ENCODE data around the gene RIPOR3.

Gene RIPOR3

GRCh38 chr20:50595433-50595895 is 95.9 kb downstream of the RIPOR3 start:
- no CpG with 5 or more reads among the region's 6 CpGs for WGBS (ENCODE audit: insufficient coverage, insufficient read length)
- no peak overlapping the region for H3K4me3 ChIP-seq (ENCODE audit: low read length)
- H3K36me3 ChIP-seq (ENCODE audit: control insufficient read depth, insufficient read depth, low read length) = no peaks in the 10 kb centered on the region
- H3K27ac ChIP-seq (ENCODE audit: low read length) = no peak overlapping the region
- H3K27me3 ChIP-seq (ENCODE audit: control insufficient read depth, insufficient read depth, low read length) = no peaks in the 10 kb centered on the region
- H3K4me1 ChIP-seq (ENCODE audit: control insufficient read depth, insufficient read depth, low read length) = no peaks in the 10 kb centered on the region
- no peak for DNase-seq (ENCODE audit: low read depth, low spot score)
- H3K9me3 ChIP-seq (ENCODE audit: control insufficient read depth, insufficient read depth, low read length) = no peaks in the 10 kb centered on the region

GRCh38 chr20:50594591-50595432 is 96.5 kb downstream of the RIPOR3 start:
- Histone ChIP-seq H3K36me3 (ENCODE audit: control insufficient read depth, insufficient read depth, low read length) (no peaks in the 10 kb centered on the region), H3K27ac (ENCODE audit: low read length) (no peak overlapping the region), H3K27me3 (ENCODE audit: control insufficient read depth, insufficient read depth, low read length) (no peaks in the 10 kb centered on the region), H3K9me3 (ENCODE audit: control insufficient read depth, insufficient read depth, low read length) (no peaks in the 10 kb centered on the region), H3K4me3 (ENCODE audit: low read length) (no peak overlapping the region), H3K4me1 (ENCODE audit: control insufficient read depth, insufficient read depth, low read length) (no peaks in the 10 kb centered on the region)
- WGBS (ENCODE audit: insufficient coverage, insufficient read length) = no CpG with 5 or more reads among the region's 19 CpGs
- no peak for DNase-seq (ENCODE audit: low read depth, low spot score)

DNA sequence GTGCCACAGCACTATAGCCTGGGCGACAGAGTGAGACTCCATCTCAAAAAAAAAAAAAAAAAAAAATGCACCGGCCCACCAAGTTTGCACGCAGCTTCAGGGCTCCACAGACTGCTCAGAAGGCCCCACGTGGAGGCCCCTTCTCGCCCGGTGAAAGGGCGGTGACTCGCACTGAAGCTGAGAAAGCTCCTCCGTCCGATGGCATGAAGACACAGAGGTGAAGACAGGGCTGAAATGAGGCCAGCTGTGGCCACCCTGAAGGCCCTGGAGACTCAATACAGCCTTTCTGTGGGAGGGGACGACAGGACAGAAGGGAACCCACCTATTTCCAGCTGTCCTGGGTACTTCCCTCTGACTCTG is 97.1 kb downstream of the RIPOR3 start:
- no peak for DNase-seq (ENCODE audit: low read depth, low spot score)
- H3K27ac ChIP-seq (ENCODE audit: low read length) = no peak overlapping the region
- H3K27me3 ChIP-seq (ENCODE audit: control insufficient read depth, insufficient read depth, low read length) = no peaks in the 10 kb centered on the region
- no peaks in the 10 kb centered on the region for H3K9me3 ChIP-seq (ENCODE audit: control insufficient read depth, insufficient read depth, low read length)
- H3K4me3 ChIP-seq (ENCODE audit: low read length) = no peak overlapping the region
- no peaks in the 10 kb centered on the region for H3K36me3 ChIP-seq (ENCODE audit: control insufficient read depth, insufficient read depth, low read length)
- no peaks in the 10 kb centered on the region for H3K4me1 ChIP-seq (ENCODE audit: control insufficient read depth, insufficient read depth, low read length)
- WGBS (ENCODE audit: insufficient coverage, insufficient read length) = no CpG with 5 or more reads among the region's 11 CpGs

- Histone ChIP-seq H3K9me3 (ENCODE audit: control insufficient read depth, insufficient read depth, low read length) (no peaks in the 10 kb centered on the region), H3K27me3 (ENCODE audit: control insufficient read depth, insufficient read depth, low read length) (no peaks in the 10 kb centered on the region)
- WGBS (ENCODE audit: insufficient coverage, insufficient read length) = no CpG with 5 or more reads among the region's 9 CpGs
Measured at GRCh38 chr20:50593005-50593335, 98.4 kb downstream of the RIPOR3 start.

DNA sequence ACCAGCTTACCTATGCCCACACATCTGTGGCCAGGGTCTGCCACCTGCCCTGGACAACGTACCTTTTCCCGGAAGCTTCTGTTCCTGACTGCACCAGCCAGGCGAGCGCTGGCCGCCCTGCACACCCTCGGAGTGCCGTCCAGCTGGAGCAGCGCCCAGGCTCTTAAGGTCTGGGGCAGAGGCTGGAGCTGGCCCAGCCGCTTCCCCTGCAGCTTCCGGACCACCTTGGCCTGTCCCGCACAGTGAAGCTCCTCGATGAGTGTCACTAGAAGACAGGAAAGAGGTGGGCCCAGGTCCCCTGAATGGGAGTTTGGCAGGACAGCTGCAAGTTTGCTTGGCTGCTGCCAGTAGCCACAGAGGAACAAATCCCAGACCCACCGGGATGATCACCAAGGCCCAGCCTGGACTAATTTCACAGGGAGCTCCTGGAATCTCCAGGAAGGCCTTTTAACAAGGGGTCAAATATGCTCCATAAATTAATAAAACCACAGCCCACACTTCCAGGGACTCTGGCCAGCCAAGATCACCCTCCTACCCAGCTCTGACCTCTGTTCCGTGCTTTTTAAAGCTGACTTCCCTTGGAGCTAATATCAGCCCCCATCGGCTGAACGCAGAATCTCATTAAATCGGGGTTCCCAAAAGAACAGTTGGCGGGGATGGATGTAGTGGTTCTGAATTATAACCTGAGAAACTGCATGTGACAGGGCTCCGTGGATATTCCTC is 98.9 kb downstream of the RIPOR3 start:
- no peak overlapping the region for H3K27ac ChIP-seq (ENCODE audit: low read length)
- no peaks in the 10 kb centered on the region for H3K27me3 ChIP-seq (ENCODE audit: control insufficient read depth, insufficient read depth, low read length)
- H3K9me3 ChIP-seq (ENCODE audit: control insufficient read depth, insufficient read depth, low read length) = no peaks in the 10 kb centered on the region
- no peak overlapping the region for H3K4me3 ChIP-seq (ENCODE audit: low read length)
- H3K4me1 ChIP-seq (ENCODE audit: control insufficient read depth, insufficient read depth, low read length) = no peaks in the 10 kb centered on the region
- WGBS (ENCODE audit: insufficient coverage, insufficient read length) = no CpG with 5 or more reads among the region's 19 CpGs
- no peak for DNase-seq (ENCODE audit: low read depth, low spot score)
- no peaks in the 10 kb centered on the region for H3K36me3 ChIP-seq (ENCODE audit: control insufficient read depth, insufficient read depth, low read length)

More at GRCh38 chr20:50593005-50593335, 98.4 kb downstream of the RIPOR3 start:
- no peaks in the 10 kb centered on the region for H3K36me3 ChIP-seq (ENCODE audit: control insufficient read depth, insufficient read depth, low read length)
- H3K27ac ChIP-seq (ENCODE audit: low read length) = no peak overlapping the region
- no peak overlapping the region for H3K4me3 ChIP-seq (ENCODE audit: low read length)
- no peak for DNase-seq (ENCODE audit: low read depth, low spot score)
- no peaks in the 10 kb centered on the region for H3K4me1 ChIP-seq (ENCODE audit: control insufficient read depth, insufficient read depth, low read length)

- WGBS (ENCODE audit: insufficient coverage, insufficient read length) = no CpG with 5 or more reads among the region's 5 CpGs
- H3K36me3 ChIP-seq (ENCODE audit: control insufficient read depth, insufficient read depth, low read length) = 0 out of 2 replicates have a peak, but pooled peaks cover 5% of the 10 kb centered on the region
- no peak overlapping the region for H3K4me3 ChIP-seq (ENCODE audit: low read length)
- no peak overlapping the region for H3K27ac ChIP-seq (ENCODE audit: low read length)
- H3K4me1 ChIP-seq (ENCODE audit: control insufficient read depth, insufficient read depth, low read length) = no peaks in the 10 kb centered on the region
- H3K27me3 ChIP-seq (ENCODE audit: control insufficient read depth, insufficient read depth, low read length) = no peaks in the 10 kb centered on the region
- no peak for DNase-seq (ENCODE audit: low read depth, low spot score)
- no peaks in the 10 kb centered on the region for H3K9me3 ChIP-seq (ENCODE audit: control insufficient read depth, insufficient read depth, low read length)
Measured at GRCh38 chr20:50591233-50591852, 100.0 kb downstream of the RIPOR3 start.

- WGBS (ENCODE audit: insufficient coverage, insufficient read length) = no CpG with 5 or more reads among the region's 11 CpGs
- H3K4me3 ChIP-seq (ENCODE audit: low read length) = no peak overlapping the region
- no peaks in the 10 kb centered on the region for H3K9me3 ChIP-seq (ENCODE audit: control insufficient read depth, insufficient read depth, low read length)
- 0 out of 2 replicates have a peak, but pooled peaks cover 6% of the 10 kb centered on the region for H3K36me3 ChIP-seq (ENCODE audit: control insufficient read depth, insufficient read depth, low read length)
- no peak for DNase-seq (ENCODE audit: low read depth, low spot score)
- no peaks in the 10 kb centered on the region for H3K27me3 ChIP-seq (ENCODE audit: control insufficient read depth, insufficient read depth, low read length)
- no peaks in the 10 kb centered on the region for H3K4me1 ChIP-seq (ENCODE audit: control insufficient read depth, insufficient read depth, low read length)
- H3K27ac ChIP-seq (ENCODE audit: low read length) = no peak overlapping the region
Measured at GRCh38 chr20:50590348-50590664, 101.0 kb downstream of the RIPOR3 start.

DNA sequence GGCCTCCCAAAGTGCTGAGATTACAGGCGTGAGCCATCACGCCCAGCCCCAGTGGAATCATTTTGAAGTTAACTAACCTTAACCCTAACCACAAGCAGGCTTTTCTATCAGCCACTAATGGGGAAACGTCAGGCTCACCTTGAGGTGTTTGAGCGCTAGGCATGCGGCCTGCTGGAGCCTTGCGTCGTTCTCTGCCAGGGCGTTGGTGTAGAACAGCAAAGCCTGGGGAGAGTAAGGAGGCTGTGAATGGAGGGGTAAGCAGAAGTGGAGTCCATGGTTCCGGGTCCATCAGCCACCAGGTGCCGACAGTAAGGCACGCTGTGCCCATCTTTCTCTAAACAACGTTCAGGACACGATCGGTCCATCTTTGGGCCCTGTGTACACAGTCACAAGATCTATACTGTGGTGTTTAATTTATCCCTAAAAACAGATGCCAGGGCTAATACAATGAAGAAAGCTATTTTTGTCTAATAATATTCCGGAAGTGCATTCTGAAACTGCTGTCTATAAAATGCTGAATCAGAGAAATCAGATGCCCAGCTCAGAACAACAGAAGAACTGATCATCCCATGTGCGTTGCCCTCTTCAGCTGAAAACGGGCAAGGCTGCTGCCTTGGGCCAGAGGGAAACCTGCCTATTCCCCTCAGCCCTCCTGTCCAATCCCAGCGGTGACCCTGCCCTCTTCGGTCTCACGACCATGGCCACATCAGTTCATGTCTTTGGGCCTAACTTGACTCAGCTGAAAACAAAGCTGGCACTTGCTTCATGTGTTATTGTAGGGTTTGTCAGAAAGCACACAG is 101.6 kb downstream of the RIPOR3 start:
- H3K4me1 ChIP-seq (ENCODE audit: control insufficient read depth, insufficient read depth, low read length) = no peaks in the 10 kb centered on the region
- no peaks in the 10 kb centered on the region for H3K27me3 ChIP-seq (ENCODE audit: control insufficient read depth, insufficient read depth, low read length)
- no peak overlapping the region for H3K27ac ChIP-seq (ENCODE audit: low read length)
- DNase-seq (ENCODE audit: low read depth, low spot score) = no peak
- H3K36me3 ChIP-seq (ENCODE audit: control insufficient read depth, insufficient read depth, low read length) = 0 out of 2 replicates have a peak, but pooled peaks cover 6% of the 10 kb centered on the region
- no CpG with 5 or more reads among the region's 20 CpGs for WGBS (ENCODE audit: insufficient coverage, insufficient read length)
- no peaks in the 10 kb centered on the region for H3K9me3 ChIP-seq (ENCODE audit: control insufficient read depth, insufficient read depth, low read length)
- no peak overlapping the region for H3K4me3 ChIP-seq (ENCODE audit: low read length)

GRCh38 chr20:50588034-50588736 is 103.2 kb downstream of the RIPOR3 start:
- Histone ChIP-seq H3K4me3 (ENCODE audit: low read length) (no peak overlapping the region), H3K4me1 (ENCODE audit: control insufficient read depth, insufficient read depth, low read length) (no peaks in the 10 kb centered on the region), H3K9me3 (ENCODE audit: control insufficient read depth, insufficient read depth, low read length) (no peaks in the 10 kb centered on the region), H3K27ac (ENCODE audit: low read length) (no peak overlapping the region), H3K27me3 (ENCODE audit: control insufficient read depth, insufficient read depth, low read length) (no peaks in the 10 kb centered on the region), H3K36me3 (ENCODE audit: control insufficient read depth, insufficient read depth, low read length) (0 out of 2 replicates have a peak, but pooled peaks cover 6% of the 10 kb centered on the region)
- no peak for DNase-seq (ENCODE audit: low read depth, low spot score)
- WGBS (ENCODE audit: insufficient coverage, insufficient read length) = no CpG with 5 or more reads among the region's 12 CpGs

All from iPS DF 6.9 (cell line).